HG03095 (cell line): Measurements from ENCODE around the gene ZNF827.

Experiments used
- ATAC-seq: cut with Tn5 transposase; IDR thresholded peaks from one replicate; pipeline ENCODE4 v1.9.1; 2021; ENCODE audit warnings: moderate library complexity; ENCODE audit not compliant: unreplicated experiment

Gene ZNF827

DNA sequence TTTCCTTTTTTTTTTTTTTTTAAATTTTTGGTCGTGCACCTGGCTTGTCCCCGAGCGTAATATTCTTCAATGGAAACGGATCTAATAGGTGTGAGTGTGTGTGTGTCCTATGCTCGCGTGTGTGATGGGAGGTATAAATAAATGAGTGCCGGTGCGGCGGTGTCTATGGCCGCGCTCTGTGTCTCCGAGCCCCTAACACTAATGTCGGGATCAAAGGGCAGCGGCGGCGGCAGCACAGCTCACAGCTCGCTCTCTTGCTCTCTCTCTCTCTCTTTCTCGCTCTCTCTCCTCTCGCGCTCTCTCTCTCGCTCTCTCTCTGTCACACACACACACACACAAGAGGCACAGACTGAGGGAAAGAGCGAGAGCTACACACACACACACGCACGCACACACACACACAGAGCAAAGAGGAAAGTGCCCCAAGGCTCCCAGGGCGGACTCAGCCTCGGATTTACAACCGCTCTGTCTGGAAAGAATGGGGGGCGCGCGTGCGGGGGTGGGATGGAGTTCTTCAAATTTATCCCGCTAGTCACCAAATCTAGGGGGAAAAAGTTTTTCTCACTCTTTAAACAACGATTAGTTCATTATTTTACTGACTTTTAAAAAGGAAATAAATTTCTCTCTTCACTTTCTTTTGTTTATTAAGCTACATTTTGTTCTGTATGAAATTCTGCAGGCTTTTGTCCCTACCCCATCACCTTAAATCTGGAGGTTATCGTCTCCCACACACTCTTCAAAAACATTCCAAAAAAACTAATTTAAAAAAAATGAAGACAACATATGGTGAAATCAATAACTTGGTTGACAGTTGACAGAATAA is at the start of gene ZNF827:
TSS of gene ZNF827 (minus strand) at position 206 of the 823 bp plus-strand sequence. CDS start 416 bp downstream, outside the sequence.
- peak; percentile 34 for ATAC-seq

- ATAC-seq, result no peak
Measured at GRCh38 chr4:145984563-145984962, 45.9 kb upstream of the ZNF827 start.

DNA sequence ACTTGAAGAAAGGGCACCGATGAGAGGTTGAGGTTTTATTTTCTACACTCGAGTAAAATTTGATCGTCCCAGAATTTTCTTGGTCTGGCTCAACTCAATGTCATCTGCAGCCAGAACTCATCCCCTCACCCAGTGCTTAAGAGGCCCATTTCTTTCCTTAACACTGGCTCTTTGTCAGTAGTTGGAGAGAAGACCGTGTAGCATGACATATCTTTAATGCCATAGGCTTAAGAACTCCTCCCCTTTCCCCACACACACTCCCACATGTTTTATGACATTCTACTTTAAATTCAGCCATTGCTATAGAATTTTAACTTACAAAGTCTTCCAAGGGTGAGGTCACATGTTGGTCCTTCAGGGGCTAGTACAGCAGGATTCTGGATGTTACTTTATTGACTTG is 44.2 kb upstream of the ZNF827 start:
- ATAC-seq, result no peak

DNA sequence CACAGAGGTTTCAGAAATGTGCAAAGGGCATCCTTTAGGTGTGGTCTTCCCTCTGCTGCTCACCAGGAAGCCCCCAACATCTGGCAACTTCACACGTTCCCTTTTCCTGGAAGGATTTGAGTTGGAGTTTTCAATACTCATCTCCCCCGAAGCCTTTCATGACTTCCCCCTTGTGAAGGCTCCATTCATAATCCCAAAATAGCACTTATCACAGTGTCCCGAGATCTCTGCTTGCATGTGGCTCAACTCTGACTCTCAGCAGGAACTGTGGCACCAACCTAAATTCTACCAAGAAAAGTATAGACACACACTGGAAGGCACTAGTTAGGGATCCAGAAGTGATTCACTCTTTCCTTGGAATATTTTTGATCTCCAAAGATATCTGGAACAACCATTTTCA is 40.5 kb upstream of the ZNF827 start:
- no peak for ATAC-seq

DNA sequence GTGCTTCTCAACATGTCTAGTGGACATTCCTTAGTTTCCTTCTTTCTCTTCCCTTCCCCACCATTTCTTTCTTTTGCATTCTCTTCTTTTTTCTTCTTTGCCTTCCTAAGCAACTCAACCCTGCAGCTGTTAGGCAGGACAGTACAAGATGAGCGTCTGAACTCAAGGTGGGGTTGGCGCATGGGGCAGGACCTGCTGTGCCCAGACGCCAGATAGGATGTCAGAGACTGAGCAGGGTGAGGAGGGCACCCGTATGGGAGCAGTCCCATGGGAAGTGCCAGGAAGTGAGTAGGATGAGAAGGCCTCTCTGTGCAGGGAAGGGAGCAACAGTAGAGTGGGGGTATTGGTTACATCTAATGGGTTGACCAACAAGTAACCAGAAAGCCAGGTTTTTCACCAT is 38.1 kb upstream of the ZNF827 start:
- ATAC-seq, result no peak

GRCh38 chr4:145960012-145960411 is 21.4 kb upstream of the ZNF827 start:
- ATAC-seq, result no peak

- no peak for ATAC-seq
Measured at GRCh38 chr4:145957302-145957701, 18.7 kb upstream of the ZNF827 start.

GRCh38 chr4:145956288-145956890 is 17.8 kb upstream of the ZNF827 start:
- ATAC-seq, result peak; percentile 66

DNA sequence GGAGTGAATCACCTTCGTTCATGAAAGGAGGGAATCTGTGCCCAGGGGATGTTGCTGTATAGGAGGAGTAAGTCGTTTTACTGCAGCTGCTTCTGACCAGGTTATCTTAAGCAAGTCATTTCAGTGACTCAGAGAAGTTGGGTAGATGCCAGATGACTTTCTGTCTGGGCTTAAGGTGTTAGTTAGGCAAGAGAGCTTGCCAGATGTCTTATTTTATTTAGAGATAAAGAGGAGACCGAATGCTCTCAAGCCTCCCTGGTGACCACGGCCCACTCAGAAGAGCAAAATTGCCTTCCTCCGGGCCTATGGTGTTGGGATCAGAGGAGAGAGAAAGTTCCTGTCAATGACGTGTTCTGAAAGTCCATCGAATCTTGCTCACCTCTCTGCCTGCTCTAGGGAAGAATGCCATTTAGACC is 16.3 kb upstream of the ZNF827 start:
- no peak for ATAC-seq

DNA sequence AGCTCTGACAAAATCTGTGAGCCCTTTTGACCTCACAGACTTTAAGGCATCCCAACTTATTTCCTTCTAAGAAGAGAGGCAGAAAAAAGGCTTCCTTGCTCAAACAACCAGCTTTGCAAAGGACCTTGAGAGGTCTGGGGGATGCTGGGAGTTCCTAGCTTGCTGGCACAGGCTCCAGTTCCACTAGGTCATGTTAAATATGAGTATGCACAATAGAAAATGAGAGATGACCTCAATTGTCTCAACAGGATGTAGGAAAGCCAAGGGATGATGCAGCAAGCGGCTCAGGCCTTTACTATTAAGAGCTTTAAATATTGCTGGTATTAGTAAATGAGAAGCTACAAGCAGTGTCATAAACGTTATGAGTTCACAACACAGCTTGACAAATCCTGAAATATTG is 13.3 kb upstream of the ZNF827 start:
- ATAC-seq, result no peak

DNA sequence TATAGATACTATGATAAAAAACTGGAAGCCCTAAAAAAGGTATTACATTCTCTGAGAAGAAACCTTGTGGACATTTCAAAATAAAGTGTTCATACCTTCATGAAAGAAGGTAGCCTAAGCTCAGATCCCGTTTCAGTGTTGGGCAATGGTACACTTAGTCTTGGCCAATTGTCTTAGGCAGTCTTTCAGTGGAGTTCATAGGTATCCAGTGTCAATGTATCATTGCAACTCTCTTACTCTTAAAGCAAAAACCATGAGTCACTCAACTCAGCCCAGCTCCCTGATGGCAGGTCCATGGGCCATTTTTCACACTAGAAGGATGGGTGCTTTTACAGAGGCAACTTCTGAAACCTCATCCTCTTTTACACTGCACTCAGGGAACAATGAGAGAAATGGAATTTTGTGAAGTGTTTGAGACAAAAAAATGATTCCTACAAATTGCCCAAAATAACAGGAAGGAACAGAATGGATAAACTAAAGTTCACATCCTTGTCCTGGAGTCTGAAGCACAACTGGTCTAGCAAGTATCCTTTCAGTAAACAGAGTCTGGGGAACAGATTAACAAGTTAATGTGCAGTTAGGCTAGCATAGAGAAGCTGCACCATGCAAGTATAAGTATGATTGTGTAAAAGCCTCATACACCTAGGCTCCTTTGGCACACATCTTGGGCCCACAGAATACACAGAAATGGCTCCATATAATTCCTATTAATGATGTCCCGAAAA is 7.0 kb upstream of the ZNF827 start:
- no peak for ATAC-seq

GRCh38 chr4:145944886-145945285 is 6.3 kb upstream of the ZNF827 start:
- ATAC-seq, result no peak

- no peak for ATAC-seq
Measured at GRCh38 chr4:145939856-145940255, 1.2 kb upstream of the ZNF827 start.

GRCh38 chr4:145939441-145939750 is 773 bp upstream of the ZNF827 start:
- ATAC-seq, result no peak

DNA sequence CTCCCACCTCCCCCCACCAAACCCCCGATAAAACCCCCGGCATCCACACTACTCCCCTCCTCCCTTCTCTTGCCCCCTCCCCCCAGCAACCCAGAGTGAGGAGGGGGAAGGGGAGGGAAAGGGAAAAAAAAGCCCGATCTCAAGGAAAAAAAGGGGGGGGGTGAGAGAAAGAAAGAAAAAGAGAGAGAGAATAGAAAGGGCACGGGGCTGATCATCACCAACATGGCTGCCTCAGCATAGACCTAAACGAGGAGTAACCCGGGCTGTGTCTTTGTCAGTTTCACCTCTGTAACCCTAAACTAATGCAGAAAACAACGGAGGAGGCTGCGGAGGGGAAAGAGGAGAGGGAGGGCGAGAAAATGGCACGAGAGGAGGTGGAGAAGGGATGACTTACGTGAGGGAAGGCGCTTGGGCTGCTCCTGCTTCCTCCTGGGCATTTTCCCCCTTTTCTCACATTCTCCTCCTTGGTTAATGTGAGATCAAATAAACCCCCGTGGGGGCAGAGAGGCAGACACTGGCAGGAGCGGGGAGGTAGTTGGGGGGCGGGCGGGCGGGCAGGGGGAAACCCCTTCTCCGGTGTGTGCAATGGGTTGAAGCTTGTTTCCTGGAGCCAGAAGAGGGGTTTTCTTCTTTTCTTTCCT is 532 bp downstream of the ZNF827 start:
- no peak for ATAC-seq

GRCh38 chr4:145936997-145937901 is 1.4 kb downstream of the ZNF827 start:
- peak; percentile 19 for ATAC-seq

DNA sequence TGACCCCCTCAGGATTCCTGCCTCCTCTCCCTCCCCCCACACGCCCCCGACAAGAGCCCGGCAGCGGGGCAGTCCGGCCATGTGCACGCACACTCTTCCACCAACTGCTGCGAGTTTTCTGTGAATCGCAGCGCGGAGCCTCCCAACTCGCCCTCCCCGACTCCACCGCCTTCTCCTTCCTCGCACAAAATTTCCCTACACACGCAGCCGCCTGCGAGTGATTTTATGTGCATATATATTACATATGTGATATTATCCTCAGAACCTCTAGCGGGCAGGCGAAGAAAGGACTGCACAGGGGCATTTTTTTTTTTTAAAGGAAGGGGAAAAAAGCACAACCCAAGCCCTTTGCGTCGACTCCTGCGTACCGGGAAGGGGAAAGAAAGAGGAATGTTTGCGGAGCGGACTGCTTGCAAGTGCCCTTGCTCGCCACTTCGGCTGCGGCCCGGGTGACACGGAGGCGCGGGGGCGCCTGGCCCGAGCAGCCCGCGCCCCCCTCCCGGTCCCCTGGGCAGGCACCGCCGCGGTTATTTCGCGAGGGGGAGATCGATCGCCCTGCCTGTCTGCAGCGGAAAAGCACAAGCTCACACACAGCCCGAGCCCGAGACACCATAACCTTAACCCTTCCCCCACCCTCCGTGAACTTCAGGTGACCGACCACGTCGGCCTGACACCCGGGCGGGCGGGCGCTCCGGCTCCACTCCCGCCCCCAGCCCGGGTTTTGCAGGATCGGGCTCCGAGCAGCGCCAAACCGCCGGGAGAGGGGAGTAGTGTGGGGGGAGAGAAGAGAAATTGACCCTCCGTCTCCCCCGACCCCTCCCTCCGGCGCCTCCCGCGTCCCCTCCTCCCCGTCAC is 2.3 kb downstream of the ZNF827 start:
- peak; percentile 35 for ATAC-seq

GRCh38 chr4:145935253-145936141 is 3.1 kb downstream of the ZNF827 start:
- no peak for ATAC-seq
